Measurements from ENCODE around the gene LORICRIN. TPM values are rescaled to one million over a fixed set of nuclear protein-coding genes. Genes with fewer than 3 reads are reported as not detected.
"Not testable (repeated sequence)": the region's sequence is repeated elsewhere in the genome, so short reads cannot be mapped to it uniquely, and the experiment has no call there.

Gene LORICRIN
- total RNA-seq (not detected), polyA plus RNA-seq (not detected)

- Histone ChIP-seq H3K36me3 (ENCODE audit: insufficient read depth) (no peaks in the 10 kb centered on the region), H3K4me3 (ENCODE audit: low read depth, low read length) (no peak within 1 kb of the TSS), H3K4me1 (ENCODE audit: insufficient read depth) (no peaks in the 10 kb centered on the region), H3K27ac (ENCODE audit: low read depth) (no peak within 1 kb of the TSS)
- 84% methylated on average over 3 of the region's 3 CpGs for WGBS
- no peak for DNase-seq (ENCODE audit: extremely low spot score)
Observed at GRCh38 chr1:153259387-153259786, at the start of gene LORICRIN. TSS of gene LORICRIN (plus strand) at chr1:153259687. CDS start at chr1:153260950, 1,263 bp downstream.

GRCh38 chr1:153210206-153210605 is 49.3 kb upstream of the LORICRIN start:
- 41% methylated on average over 7 of the region's 7 CpGs for WGBS
- no peak overlapping the region for H3K4me3 ChIP-seq (ENCODE audit: low read depth, low read length)
- H3K36me3 ChIP-seq (ENCODE audit: insufficient read depth): no peaks in the 10 kb centered on the region

GRCh38 chr1:153212201-153212600 is 47.3 kb upstream of the LORICRIN start:
- no peaks in the 10 kb centered on the region for H3K36me3 ChIP-seq (ENCODE audit: insufficient read depth)
- H3K27ac ChIP-seq (ENCODE audit: low read depth): no peak overlapping the region
- H3K4me1 ChIP-seq (ENCODE audit: insufficient read depth): no peaks in the 10 kb centered on the region
- WGBS: 39% methylated on average over 5 of the region's 5 CpGs
- no peak for DNase-seq (ENCODE audit: extremely low spot score)
- H3K4me3 ChIP-seq (ENCODE audit: low read depth, low read length): no peak overlapping the region

More at GRCh38 chr1:153210206-153210605, 49.3 kb upstream of the LORICRIN start:
- DNase-seq (ENCODE audit: extremely low spot score): no peak
- Histone ChIP-seq H3K27ac (ENCODE audit: low read depth) (no peak overlapping the region), H3K4me1 (ENCODE audit: insufficient read depth) (no peaks in the 10 kb centered on the region)

GRCh38 chr1:153213519-153213918 is 46.0 kb upstream of the LORICRIN start:
- DNase-seq (ENCODE audit: extremely low spot score): no peak
- WGBS: 94% methylated on average over 4 of the region's 4 CpGs

GRCh38 chr1:153217212-153217611 is 42.3 kb upstream of the LORICRIN start, which contains the start of gene PRR9:
TSS of gene PRR9 (plus strand) at chr1:153217584. CDS start at chr1:153218145, 561 bp downstream.
- no peak within 1 kb of the TSS for H3K27ac ChIP-seq (ENCODE audit: low read depth)
- WGBS: 68% methylated on average over 3 of the region's 3 CpGs
- DNase-seq (ENCODE audit: extremely low spot score): no peak

More at GRCh38 chr1:153213519-153213918, 46.0 kb upstream of the LORICRIN start:
- Histone ChIP-seq H3K4me1 (ENCODE audit: insufficient read depth) (no peaks in the 10 kb centered on the region), H3K27ac (ENCODE audit: low read depth) (no peak overlapping the region), H3K36me3 (ENCODE audit: insufficient read depth) (no peaks in the 10 kb centered on the region), H3K4me3 (ENCODE audit: low read depth, low read length) (no peak overlapping the region)

GRCh38 chr1:153217744-153218416 is 41.6 kb upstream of the LORICRIN start:
- no peaks in the 10 kb centered on the region for H3K36me3 ChIP-seq (ENCODE audit: insufficient read depth)
- 66% methylated on average over 2 of the region's 2 CpGs for WGBS

More at GRCh38 chr1:153217212-153217611, 42.3 kb upstream of the LORICRIN start, which contains the start of gene PRR9:
- Histone ChIP-seq H3K4me1 (ENCODE audit: insufficient read depth) (no peaks in the 10 kb centered on the region), H3K4me3 (ENCODE audit: low read depth, low read length) (no peak within 1 kb of the TSS), H3K36me3 (ENCODE audit: insufficient read depth) (no peaks in the 10 kb centered on the region)

GRCh38 chr1:153220606-153221303 is 38.7 kb upstream of the LORICRIN start:
- Histone ChIP-seq H3K27ac (ENCODE audit: low read depth) (no peak overlapping the region), H3K4me3 (ENCODE audit: low read depth, low read length) (no peak overlapping the region), H3K4me1 (ENCODE audit: insufficient read depth) (no peaks in the 10 kb centered on the region), H3K36me3 (ENCODE audit: insufficient read depth) (no peaks in the 10 kb centered on the region)
- WGBS: 36% methylated on average over 6 of the region's 6 CpGs
- peak; percentile 26 for DNase-seq (ENCODE audit: extremely low spot score)

More at GRCh38 chr1:153217744-153218416, 41.6 kb upstream of the LORICRIN start:
- Histone ChIP-seq H3K27ac (ENCODE audit: low read depth) (no peak overlapping the region), H3K4me1 (ENCODE audit: insufficient read depth) (no peaks in the 10 kb centered on the region), H3K4me3 (ENCODE audit: low read depth, low read length) (no peak overlapping the region)
- DNase-seq (ENCODE audit: extremely low spot score): no peak

- H3K27ac ChIP-seq (ENCODE audit: low read depth); H3K4me1 ChIP-seq (ENCODE audit: insufficient read depth): not testable (repeated sequence)
Observed at GRCh38 chr1:153223040-153223891, 36.2 kb upstream of the LORICRIN start.

GRCh38 chr1:153227810-153228209 is 31.7 kb upstream of the LORICRIN start:
- Histone ChIP-seq H3K27ac (ENCODE audit: low read depth) (no peak overlapping the region), H3K4me1 (ENCODE audit: insufficient read depth) (no peaks in the 10 kb centered on the region), H3K36me3 (ENCODE audit: insufficient read depth) (no peaks in the 10 kb centered on the region), H3K4me3 (ENCODE audit: low read depth, low read length) (no peak overlapping the region)
- WGBS: 39% methylated on average over 2 of the region's 2 CpGs
- no peak for DNase-seq (ENCODE audit: extremely low spot score)

More at GRCh38 chr1:153223040-153223891, 36.2 kb upstream of the LORICRIN start:
- WGBS: 49% methylated on average over 16 of the region's 16 CpGs
- H3K36me3 ChIP-seq (ENCODE audit: insufficient read depth); H3K4me3 ChIP-seq (ENCODE audit: low read depth, low read length): not testable (repeated sequence)
- DNase-seq (ENCODE audit: extremely low spot score): peak; percentile 17

- Histone ChIP-seq H3K27ac (ENCODE audit: low read depth) (no peak overlapping the region), H3K36me3 (ENCODE audit: insufficient read depth) (no peaks in the 10 kb centered on the region), H3K4me3 (ENCODE audit: low read depth, low read length) (no peak overlapping the region), H3K4me1 (ENCODE audit: insufficient read depth) (no peaks in the 10 kb centered on the region)
- DNase-seq (ENCODE audit: extremely low spot score): no peak
- 85% methylated on average over 1 of the region's 1 CpG for WGBS
Observed at GRCh38 chr1:153228491-153228890, 31.0 kb upstream of the LORICRIN start.

GRCh38 chr1:153229076-153229829 is 30.2 kb upstream of the LORICRIN start:
- H3K4me3 ChIP-seq (ENCODE audit: low read depth, low read length); H3K36me3 ChIP-seq (ENCODE audit: insufficient read depth); H3K27ac ChIP-seq (ENCODE audit: low read depth); H3K4me1 ChIP-seq (ENCODE audit: insufficient read depth); DNase-seq (ENCODE audit: extremely low spot score): not testable (repeated sequence)
- 47% methylated on average over 12 of the region's 12 CpGs for WGBS

- no peaks in the 10 kb centered on the region for H3K4me1 ChIP-seq (ENCODE audit: insufficient read depth)
- no peak overlapping the region for H3K4me3 ChIP-seq (ENCODE audit: low read depth, low read length)
- WGBS: 82% methylated on average over 4 of the region's 4 CpGs
- no peaks in the 10 kb centered on the region for H3K36me3 ChIP-seq (ENCODE audit: insufficient read depth)
- no peak overlapping the region for H3K27ac ChIP-seq (ENCODE audit: low read depth)
- DNase-seq (ENCODE audit: extremely low spot score): no peak
Observed at GRCh38 chr1:153231363-153231762, 28.1 kb upstream of the LORICRIN start.

- Histone ChIP-seq H3K36me3 (ENCODE audit: insufficient read depth) (no peaks in the 10 kb centered on the region), H3K4me1 (ENCODE audit: insufficient read depth) (no peaks in the 10 kb centered on the region), H3K27ac (ENCODE audit: low read depth) (no peak overlapping the region), H3K4me3 (ENCODE audit: low read depth, low read length) (no peak overlapping the region)
- 66% methylated on average over 2 of the region's 2 CpGs for WGBS
- no peak for DNase-seq (ENCODE audit: extremely low spot score)
Observed at GRCh38 chr1:153231785-153232184, 27.7 kb upstream of the LORICRIN start.
